ENCODE measurements around the gene GPX6.
A peak's percentile ranks its signal among the peaks of the same experiment; 100 is the strongest.
"Not testable (repeated sequence)": the region's sequence is repeated elsewhere in the genome, so short reads cannot be mapped to it uniquely, and the experiment has no call there.

The GPX6 gene, protein sequence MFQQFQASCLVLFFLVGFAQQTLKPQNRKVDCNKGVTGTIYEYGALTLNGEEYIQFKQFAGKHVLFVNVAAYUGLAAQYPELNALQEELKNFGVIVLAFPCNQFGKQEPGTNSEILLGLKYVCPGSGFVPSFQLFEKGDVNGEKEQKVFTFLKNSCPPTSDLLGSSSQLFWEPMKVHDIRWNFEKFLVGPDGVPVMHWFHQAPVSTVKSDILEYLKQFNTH

DNA sequence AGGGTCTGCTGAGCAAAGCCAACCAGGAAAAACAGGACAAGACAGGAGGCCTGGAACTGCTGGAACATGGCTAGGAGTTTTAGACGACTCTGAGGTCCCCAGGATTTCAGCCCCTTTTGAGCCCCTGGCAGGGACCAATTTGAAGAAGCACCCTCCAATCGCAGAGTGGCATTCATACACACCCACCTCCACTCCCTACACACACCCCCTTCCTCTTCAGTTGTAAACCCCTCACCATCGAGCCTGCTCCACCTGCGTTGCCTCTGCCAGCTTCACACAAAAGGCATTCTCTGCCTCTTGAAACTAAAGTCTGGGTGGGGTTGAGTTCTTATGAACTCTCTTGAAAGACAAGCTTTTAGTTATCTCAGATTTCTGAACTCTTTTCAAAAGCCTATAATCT, at the start of gene GPX6:
GPX6 (minus strand) TSS at position 118 of the 400 bp plus-strand sequence; CDS start at position 68, 50 bp downstream.
- no peak for DNase-seq

GRCh38 chr6:28563430-28564095, 48.0 kb upstream of the GPX6 start:
- DNase-seq, result no peak

DNA sequence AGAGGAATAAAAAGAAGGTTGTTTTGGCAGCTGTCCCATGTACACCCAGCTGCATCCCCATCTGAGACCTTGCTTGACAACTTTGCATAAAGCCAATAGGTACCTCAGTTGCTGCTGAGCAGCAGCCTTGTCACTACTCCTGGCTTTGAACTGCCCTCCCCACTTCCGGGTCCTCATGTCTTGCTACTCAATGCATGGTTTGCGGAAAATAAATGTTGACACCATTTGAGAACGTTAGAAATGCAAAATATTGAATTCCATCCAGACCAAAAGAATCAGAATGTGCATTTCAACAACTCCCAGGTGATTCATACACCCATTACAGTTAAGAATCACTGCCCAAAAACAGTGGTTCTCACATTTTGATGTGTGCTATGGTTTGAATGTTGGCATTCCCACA, 43.0 kb upstream of the GPX6 start:
- no peak for DNase-seq

DNA sequence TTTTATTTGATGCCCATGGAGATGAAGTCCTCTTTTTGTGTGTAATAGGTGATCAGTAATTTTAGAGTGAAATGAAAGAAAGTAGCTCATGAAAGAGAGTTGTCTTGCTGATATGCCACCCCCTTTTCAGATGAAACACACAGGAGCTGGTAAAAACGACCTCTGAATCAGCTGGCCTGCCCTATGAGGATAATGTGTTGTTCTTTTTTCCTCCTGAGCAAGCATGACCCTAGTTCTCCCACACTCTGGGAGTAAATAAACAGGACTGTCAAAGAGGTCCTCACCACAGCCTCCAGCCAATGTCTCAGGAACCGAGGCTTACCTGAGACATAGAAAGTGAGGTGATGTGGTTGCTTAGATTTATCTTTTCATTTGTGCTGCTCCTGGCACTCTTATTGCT, 39.5 kb upstream of the GPX6 start:
- no peak for DNase-seq

- DNase-seq, result no peak
These were observed 38.6 kb upstream of the GPX6 start for GRCh38 chr6:28553986-28554881.

GRCh38 chr6:28553384-28553985, 37.9 kb upstream of the GPX6 start:
- DNase-seq, result no peak

- no peak for DNase-seq
These were observed 36.5 kb upstream of the GPX6 start for GRCh38 chr6:28551891-28552666.

DNA sequence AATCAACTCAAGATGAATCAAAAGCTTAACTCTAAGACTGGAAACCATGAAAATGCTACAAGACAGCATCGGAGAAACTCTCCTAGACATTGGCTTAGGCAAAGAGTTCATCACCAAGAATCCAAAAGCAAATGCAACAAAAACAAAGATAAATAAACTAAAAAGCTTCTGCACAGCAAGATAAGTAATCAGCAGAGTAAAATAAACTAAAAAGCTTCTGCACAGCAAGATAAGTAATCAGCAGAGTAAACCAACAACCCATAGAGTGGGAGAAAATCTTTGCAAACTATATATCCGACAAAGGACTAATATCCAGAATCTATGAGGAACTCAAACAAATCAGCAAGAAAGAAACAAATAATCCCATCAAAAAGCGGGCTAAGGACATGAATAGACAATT, 31.4 kb upstream of the GPX6 start:
- DNase-seq, result not testable (repeated sequence)

GRCh38 chr6:28545955-28546354, 30.4 kb upstream of the GPX6 start:
- no peak for DNase-seq

- DNase-seq, result peak; percentile 65
These were observed 28.3 kb upstream of the GPX6 start for GRCh38 chr6:28543651-28544610.

DNA sequence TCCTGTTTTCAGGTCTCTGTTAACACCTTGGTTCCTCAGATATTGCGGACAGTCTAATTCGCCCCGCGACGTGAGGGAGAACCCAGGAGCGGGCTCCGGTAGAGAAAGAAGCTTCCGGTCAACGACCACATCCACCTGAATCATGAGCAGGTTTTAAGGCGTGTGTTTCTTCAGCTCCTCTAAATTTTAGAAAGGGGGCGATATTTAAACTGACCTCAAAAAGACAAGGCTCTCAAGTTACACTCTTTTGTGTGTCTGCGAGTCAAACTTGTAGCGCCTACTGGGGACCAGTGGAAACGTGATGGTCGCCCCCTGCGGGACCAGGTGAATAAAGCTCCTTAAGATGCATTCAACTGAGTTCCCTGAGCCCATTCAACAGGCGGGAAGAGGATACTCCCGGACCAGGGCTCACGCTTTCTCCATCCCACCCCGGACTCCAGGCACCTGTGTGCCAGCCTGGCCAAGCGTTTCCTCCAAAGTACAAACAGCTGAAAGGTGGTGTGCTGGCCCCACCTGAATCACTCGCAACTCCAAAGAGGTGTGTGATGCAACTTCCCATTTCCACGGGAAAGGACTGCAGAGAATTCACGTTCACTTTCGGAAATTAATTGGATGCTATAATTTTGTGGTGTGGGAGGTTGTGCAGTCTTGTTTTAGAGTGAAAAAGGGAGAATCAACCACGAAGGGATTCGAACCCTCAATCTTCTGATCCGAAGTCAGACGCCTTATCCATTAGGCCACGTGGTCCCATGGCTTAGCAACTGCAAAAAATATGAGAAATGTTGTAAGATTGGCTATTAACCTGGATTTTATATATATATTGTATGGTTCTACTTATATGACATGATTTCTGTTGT, 27.1 kb upstream of the GPX6 start:
- peak; percentile 82 for DNase-seq

DNA sequence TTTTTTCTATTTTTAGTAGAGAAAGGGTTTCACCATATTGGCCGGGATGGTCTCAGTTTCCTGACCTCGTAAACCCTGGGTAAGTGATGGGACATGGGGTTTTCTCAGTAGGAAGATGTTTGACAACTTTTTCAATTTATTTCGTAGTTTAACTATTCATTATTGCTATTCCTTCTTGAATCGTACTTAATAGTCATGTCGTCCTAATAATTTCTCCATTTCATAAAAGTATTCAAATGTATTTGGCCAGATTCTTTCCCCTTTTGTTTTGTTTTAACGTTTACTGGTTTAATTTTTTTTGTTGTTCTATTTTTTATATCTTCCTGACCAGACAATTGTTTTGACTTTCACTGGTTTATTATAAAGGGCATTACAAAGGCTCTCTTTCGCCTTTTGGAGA, 26.4 kb upstream of the GPX6 start:
- DNase-seq, result no peak

GRCh38 chr6:28537509-28538140, 22.0 kb upstream of the GPX6 start:
- DNase-seq, result no peak

DNA sequence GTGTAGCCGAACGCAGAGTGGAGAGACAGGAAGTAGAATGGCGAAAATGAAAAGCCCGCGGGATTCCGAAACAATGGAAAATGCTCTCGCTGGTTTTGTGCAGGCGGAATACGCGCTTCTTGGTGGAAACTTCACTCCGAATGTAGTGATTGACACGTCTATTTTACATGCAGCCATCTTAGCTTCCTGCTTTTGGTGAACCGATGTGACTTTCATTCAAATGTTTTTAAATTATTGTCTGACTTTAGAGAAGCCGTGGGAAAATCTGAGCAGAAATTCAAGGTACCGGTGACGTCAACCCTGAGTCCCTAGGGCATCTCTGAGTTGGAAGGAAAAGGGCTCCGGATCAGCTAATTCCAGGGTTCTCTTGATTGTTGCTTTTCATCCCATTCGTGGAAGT, 21.5 kb upstream of the GPX6 start:
- no peak for DNase-seq

DNA sequence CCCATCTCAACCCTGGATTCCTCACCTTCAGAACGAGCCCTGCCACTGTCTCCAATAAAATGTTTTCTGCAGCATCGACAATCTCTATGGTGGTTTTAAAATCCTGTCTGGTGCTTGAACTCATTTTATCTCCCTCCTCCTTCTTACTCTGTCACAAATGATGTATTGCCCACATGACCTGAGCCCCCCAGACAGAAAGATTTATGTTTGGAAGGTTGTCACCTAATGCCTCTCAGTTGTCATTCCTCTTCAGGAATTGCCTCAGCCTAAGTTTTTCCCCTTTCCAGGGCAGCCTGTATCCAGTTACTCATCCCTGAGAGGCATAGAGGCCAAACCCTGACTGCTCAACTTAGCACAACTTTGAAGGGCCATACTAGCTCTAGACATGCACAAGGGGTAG, 19.3 kb upstream of the GPX6 start:
- DNase-seq, result no peak

DNA sequence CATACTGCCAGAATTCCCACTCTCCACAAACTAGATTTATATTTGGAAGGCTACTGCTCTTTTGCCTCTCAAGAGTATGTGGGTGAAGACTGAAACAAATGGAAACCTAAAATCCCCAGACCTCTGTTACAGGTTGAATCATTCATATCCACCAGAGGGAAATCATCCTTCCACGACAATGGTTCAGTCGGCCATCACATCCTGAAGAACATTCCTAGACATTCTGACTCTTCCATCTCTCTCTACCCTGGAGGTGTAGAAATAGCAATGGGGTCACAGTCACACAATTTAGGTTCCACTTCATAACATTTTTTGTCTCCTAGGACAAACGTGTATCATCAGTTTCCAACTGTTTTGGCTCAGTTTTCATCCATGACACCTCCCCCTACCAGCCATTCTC, 18.7 kb upstream of the GPX6 start:
- no peak for DNase-seq

- DNase-seq, result no peak
These were observed 16.0 kb upstream of the GPX6 start for GRCh38 chr6:28531479-28532128.

- no peak for DNase-seq
These were observed 15.2 kb upstream of the GPX6 start for GRCh38 chr6:28530777-28531176.

GRCh38 chr6:28525496-28526039, 10.0 kb upstream of the GPX6 start, which contains the start of gene GPX5:
Gene GPX5, plus strand, starts transcription at chr6:28525881. Its CDS starts 133 bp downstream, at chr6:28526014.
- no peak for DNase-seq

Measured in activated effector memory CD4-positive, alpha-beta T cell treated with anti-CD3 and anti-CD28 coated beads, Interleukin-2, amount 50 U/mL, for 16 hours (primary cell).